Activated CD8-positive, alpha-beta T cell treated with anti-CD3 and anti-CD28 coated beads, Interleukin-2, amount 10 ng/mL, durations not matched to agents 7 days and 5 days (primary cell): ENCODE measurements around the gene TBCD. TPM values are rescaled to one million over a fixed set of nuclear protein-coding genes. Genes with fewer than 3 reads are reported as not detected.

Experiments
- ATAC-seq: fragments of 150-1000 bp; cut with Tn5 transposase; one replicate; pipeline ENCODE4 v1.10.0; 2021; ENCODE audit warnings: moderate library complexity
- CTCF ChIA-PET: fragments of 350-600 bp; sonication (Branson Sonifier 250); formaldehyde crosslinking; loops from one replicate; lab custom pipeline; 2021; ENCODE audit warnings: antibody characterized with exemption; lab: Charles Lee
- POLR2A ChIA-PET: fragments of 350-600 bp; sonication (Branson Sonifier 250); formaldehyde crosslinking; loops from one replicate; lab custom pipeline; 2021; ENCODE audit warnings: antibody characterized with exemption; lab: Charles Lee
- DNase-seq: peaks from one replicate; pipeline ENCODE4 v3.0.0-alpha.2; 2020
- H3K27ac Mint-ChIP-seq: one replicate; pipeline ENCODE4 v1.8.0; 2021; ENCODE audit warnings: mild to moderate bottlenecking, mixed read lengths
- H3K27me3 Mint-ChIP-seq: one replicate; pipeline ENCODE4 v1.8.0; 2021; ENCODE audit warnings: low read depth, mixed read lengths
- H3K36me3 Mint-ChIP-seq: one replicate; pipeline ENCODE4 v1.8.0; 2021; ENCODE audit warnings: low read depth, mixed read lengths
- H3K4me1 Mint-ChIP-seq: one replicate; pipeline ENCODE4 v1.8.0; 2021; ENCODE audit warnings: low read depth, mixed read lengths
- H3K4me3 Mint-ChIP-seq: one replicate; pipeline ENCODE4 v1.8.0; 2021; ENCODE audit warnings: mild to moderate bottlenecking, mixed read lengths
- H3K9me3 Mint-ChIP-seq: one replicate; pipeline ENCODE4 v1.8.0; 2022; ENCODE audit warnings: mixed read lengths; ENCODE audit not compliant: insufficient read depth
- total RNA-seq, 2 experiments: library from RNA; stranded (reverse); gene quantifications; one replicate each; pipeline ENCODE4 v1.2.3, GENCODE V29; 2021

Gene TBCD
- total RNA-seq, 2 experiments from 2014 or later = 112 to 122 TPM

DNA sequence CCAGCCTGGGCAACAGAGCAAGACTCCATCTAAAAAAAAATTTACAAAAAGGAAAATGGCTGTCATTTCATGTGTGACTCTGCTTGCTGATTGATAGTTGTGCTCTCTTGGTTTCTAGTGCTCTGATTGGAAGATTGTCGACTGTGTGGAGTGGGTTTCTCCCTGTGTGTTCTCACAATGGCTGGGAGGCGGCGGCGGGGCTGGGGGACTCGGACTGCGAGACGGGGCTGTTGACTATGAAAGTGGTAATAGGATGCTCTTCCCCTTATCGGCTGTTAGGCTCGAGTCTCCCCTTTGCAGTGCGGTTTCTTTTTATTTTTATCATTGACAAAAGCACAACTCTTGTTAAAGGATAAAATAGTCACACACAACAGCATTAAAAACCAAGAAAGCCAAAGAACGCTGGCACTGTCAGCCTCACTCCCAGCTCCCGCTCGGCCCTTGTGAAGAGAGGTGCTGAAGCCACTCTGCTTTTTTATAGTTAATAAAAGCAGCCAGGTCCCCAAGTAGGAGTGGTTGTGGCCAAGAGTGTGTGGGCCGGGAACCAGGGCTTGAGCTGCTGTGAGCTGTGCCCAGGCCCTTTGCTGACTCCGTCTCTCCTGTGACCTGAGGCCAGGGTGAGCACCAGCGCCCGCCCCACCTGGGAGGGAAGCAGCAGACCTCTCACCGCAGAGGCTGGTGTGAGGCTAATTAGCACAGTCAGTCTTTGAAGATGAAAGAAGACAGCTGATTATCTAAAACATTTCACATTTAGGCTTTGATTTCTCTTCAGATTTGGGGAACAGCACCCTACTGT, 36.5 kb downstream of the TBCD start:
- Mint-ChIP-seq H3K36me3 (no peaks in the 10 kb centered on the region), H3K27ac (no peak overlapping the region), H3K9me3 (no peaks in the 10 kb centered on the region), H3K4me1 (no peaks in the 10 kb centered on the region), H3K27me3 (no peaks in the 10 kb centered on the region), H3K4me3 (no peak overlapping the region)
- DNase-seq (no peak), ATAC-seq (no peak)
- ChIA-PET CTCF (no interaction called here), POLR2A (no interaction called here)

DNA sequence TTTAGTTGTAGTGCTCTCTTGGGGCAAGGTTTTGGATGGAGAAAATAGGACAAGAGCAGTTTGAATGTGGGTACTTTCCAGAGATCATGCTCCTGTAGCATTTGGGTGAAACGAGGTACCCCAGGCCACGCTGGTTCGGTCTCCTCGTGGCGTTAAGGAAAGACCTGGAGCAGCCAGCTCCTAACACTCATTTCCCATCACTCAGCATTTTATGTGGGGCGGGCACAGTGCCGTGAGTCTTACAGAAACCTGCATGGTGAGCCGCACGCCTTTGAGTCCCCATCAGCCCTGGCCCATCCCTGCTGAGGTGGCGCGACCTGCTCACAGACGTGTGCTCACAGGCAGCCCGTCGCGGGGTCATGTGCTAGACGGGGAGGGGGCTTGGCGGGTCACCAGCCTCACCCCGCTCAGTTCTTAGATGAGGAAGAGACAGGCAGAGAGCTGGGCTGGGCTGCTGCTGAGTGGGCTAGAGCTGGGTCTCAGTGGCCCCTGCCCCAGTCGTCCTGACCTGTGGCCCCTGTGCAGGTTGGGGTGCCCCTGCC, 37.3 kb downstream of the TBCD start:
- Mint-ChIP-seq H3K27me3 (no peaks in the 10 kb centered on the region), H3K36me3 (no peaks in the 10 kb centered on the region), H3K9me3 (no peaks in the 10 kb centered on the region), H3K27ac (no peak overlapping the region), H3K4me1 (no peaks in the 10 kb centered on the region), H3K4me3 (no peak overlapping the region)
- ChIA-PET POLR2A (interaction anchor here (1.0 kb wide), 1 partner anchor 411 kb away, joined by 3 read pairs; no protein-coding TSS in a partner anchor), CTCF (no interaction called here)
- DNase-seq (no peak), ATAC-seq (no peak)

DNA sequence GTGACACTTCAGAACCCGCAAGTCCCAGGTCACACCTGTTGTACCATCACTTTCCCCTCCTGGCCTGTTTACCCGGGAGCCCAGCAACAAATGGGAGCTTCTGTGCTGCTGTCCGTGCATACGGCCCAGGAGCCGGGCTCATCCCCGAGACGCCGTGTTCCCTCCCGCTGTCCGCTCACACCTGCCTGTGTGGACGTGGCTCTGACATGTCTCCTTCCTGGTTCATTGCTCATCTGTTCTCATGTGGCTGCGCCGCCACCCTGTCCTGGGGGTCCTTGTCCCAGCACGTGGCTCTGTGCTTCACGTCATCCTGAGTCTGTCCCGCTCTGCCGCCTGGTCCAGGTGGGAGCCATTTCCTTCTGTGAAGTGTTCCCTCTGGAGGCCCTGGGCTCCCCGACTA, 37.9 kb downstream of the TBCD start:
- H3K27me3 Mint-ChIP-seq = no peaks in the 10 kb centered on the region
- no peaks in the 10 kb centered on the region for H3K9me3 Mint-ChIP-seq
- no peak overlapping the region for H3K4me3 Mint-ChIP-seq
- no peak for DNase-seq
- no peak overlapping the region for H3K27ac Mint-ChIP-seq
- H3K4me1 Mint-ChIP-seq = no peaks in the 10 kb centered on the region
- no peak for ATAC-seq
- no peaks in the 10 kb centered on the region for H3K36me3 Mint-ChIP-seq
- ChIA-PET CTCF (no interaction called here), POLR2A (interaction anchor here (1.0 kb wide), 1 partner anchor 411 kb away, joined by 3 read pairs; no protein-coding TSS in a partner anchor)

DNA sequence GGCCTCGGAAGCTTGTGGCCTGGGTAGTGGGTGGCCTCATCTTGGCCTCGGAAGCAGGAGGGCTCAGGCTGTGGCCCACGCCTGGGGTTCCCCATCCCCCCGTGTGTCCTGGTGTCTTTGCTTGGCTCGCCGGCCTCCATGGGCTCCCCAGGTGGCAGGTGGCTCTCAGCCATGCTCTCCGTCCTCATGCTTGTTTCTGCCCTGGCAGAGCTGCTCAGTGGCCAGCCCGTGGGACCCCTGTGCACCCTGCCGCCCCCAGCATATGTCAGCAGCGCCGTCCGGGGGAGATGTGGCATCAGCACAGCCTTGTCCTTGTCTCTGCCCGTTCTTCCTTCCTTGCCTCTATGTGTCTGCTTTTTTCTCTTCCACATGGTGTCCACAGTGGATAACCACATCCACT, 38.5 kb downstream of the TBCD start:
- Mint-ChIP-seq H3K27ac (peak overlapping the region; percentile 43), H3K27me3 (no peaks in the 10 kb centered on the region)

DNA sequence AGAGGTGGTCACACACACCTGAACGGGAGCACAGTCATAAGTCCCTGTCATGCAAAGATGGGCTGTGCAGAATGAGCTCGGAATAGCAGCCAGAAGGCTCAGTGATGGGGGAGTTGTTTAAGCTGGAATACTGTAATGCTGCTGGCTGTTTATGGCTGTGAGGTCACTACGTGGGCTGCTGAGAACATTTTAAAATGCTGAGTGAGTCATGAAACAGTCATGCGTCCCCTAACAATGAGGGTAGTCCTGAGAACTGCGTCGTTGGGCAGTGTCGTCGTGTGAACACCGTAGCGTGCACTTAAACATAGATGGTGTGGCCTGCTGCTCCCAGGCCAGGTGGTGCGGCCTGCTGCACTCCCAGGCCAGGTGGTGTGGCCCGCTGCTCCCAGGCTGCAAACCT, 39.7 kb downstream of the TBCD start:
- no peaks in the 10 kb centered on the region for H3K36me3 Mint-ChIP-seq
- no peaks in the 10 kb centered on the region for H3K27me3 Mint-ChIP-seq
- no peaks in the 10 kb centered on the region for H3K9me3 Mint-ChIP-seq
- no peak overlapping the region for H3K27ac Mint-ChIP-seq
- DNase-seq (no peak), ATAC-seq (no peak)
- H3K4me3 Mint-ChIP-seq = no peak overlapping the region
- H3K4me1 Mint-ChIP-seq = no peaks in the 10 kb centered on the region
- ChIA-PET POLR2A (no interaction called here), CTCF (interaction anchor here (0.7 kb wide), 1 partner anchor 47 kb away, joined by 3 read pairs; no protein-coding TSS in a partner anchor)

More for the DNA sequence above, 38.5 kb downstream of the TBCD start:
- H3K4me1 Mint-ChIP-seq = no peaks in the 10 kb centered on the region
- H3K9me3 Mint-ChIP-seq = no peaks in the 10 kb centered on the region
- no peak for DNase-seq
- ChIA-PET POLR2A (no interaction called here), CTCF (no interaction called here)
- no peaks in the 10 kb centered on the region for H3K36me3 Mint-ChIP-seq
- no peak overlapping the region for H3K4me3 Mint-ChIP-seq
- no peak for ATAC-seq

DNA sequence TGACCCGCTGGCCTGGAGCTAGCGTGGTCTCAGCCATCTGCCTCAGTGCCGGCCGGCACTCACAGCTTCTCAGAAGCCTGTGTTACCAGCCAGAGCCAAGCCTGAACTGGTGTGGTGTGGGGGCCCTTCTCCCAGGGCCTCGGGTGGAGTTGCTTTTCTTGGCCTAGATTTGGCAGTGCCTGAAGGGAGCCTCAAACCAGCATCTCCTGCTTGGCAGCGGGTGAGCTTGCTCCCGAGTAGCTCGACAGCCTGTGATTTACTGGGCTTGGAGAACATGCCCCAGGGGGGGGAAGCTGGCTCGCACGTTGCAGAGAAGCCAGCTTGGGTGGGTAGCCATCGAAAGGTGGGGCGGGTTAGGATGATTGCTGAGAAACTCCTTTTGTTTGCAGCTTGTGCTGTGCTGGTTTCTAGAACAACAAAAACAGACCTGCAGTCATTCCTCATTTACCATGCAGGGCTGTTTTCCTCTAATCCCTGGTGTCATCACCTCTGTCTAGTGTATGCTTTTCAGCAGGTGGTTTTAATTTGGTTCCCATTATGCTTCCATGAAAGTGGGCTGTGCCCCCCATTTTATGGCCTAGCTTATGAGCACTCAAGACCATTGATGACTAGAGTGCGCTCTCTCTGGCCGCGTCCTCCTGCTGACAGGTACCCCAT, 42.2 kb downstream of the TBCD start:
- Mint-ChIP-seq H3K36me3 (peaks cover 2% of the 10 kb centered on the region), H3K27ac (no peak overlapping the region), H3K4me1 (no peaks in the 10 kb centered on the region), H3K4me3 (no peak overlapping the region), H3K9me3 (no peaks in the 10 kb centered on the region), H3K27me3 (no peaks in the 10 kb centered on the region)
- CTCF ChIA-PET = no interaction called here
- DNase-seq (no peak), ATAC-seq (no peak)
- POLR2A ChIA-PET = no interaction called here

DNA sequence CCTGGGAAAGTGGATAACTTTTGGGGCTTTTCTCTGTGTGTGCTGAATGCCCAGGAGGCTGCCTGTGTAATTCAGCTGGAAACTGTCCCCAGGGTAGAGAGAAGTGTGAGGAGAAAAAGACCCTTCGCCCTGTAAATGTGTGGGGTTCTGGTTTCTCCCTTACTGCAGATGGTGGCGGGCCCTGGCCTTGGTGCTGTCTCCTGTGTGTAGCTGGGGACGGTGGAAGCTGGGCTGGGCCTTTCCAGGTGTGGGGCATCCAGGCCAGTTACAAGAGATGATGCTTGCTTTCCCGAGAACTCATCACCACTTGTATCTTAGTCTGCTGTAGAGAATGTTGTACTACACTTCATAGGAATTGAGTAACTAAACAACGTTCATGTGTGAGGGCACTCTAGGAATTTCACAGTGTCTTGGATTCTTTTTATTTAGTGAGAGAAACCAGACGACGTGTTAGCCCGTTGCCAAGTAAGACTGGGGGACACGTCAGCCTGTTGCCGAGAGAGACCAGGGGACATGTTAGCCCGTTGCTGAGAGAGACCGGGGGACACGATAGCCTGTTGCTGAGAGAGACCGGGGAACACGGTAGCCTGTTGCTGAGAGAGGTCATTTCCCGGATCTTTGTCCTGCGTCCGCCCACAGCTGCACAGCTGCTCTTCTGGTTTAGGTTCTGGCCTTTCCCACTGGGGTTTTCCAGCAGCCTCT, 43.1 kb downstream of the TBCD start:
- peaks cover 5% of the 10 kb centered on the region for H3K36me3 Mint-ChIP-seq
- no peak overlapping the region for H3K4me3 Mint-ChIP-seq
- ATAC-seq (no peak), DNase-seq (no peak)
- H3K9me3 Mint-ChIP-seq = no peaks in the 10 kb centered on the region
- POLR2A ChIA-PET = no interaction called here
- no peaks in the 10 kb centered on the region for H3K27me3 Mint-ChIP-seq
- CTCF ChIA-PET = no interaction called here
- H3K27ac Mint-ChIP-seq = no peak overlapping the region
- no peaks in the 10 kb centered on the region for H3K4me1 Mint-ChIP-seq

DNA sequence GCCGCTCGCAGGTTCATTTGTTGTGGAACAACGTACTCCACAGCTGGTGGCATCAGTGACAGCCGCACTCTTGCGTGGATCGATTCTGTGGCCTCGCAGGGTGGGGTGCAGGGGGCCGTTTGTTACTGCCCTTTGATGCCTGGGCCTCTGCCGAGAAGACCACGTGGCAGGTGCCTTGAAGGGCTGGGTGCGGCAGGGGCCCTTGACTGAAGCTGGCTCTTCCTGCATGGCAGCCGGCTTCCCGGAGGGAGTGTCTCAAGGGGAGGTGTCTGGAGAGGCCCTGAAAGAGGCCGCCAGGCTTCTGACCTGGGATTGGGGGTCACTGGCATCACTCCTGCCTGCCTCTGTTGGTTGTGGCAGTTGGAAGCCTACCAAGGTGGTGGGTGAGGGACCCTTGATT, 43.8 kb downstream of the TBCD start:
- Mint-ChIP-seq H3K27ac (no peak overlapping the region), H3K4me3 (no peak overlapping the region), H3K36me3 (peaks cover 12% of the 10 kb centered on the region), H3K27me3 (no peaks in the 10 kb centered on the region), H3K4me1 (no peaks in the 10 kb centered on the region), H3K9me3 (no peaks in the 10 kb centered on the region)
- no peak for ATAC-seq
- ChIA-PET CTCF (no interaction called here), POLR2A (no interaction called here)
- DNase-seq = no peak

DNA sequence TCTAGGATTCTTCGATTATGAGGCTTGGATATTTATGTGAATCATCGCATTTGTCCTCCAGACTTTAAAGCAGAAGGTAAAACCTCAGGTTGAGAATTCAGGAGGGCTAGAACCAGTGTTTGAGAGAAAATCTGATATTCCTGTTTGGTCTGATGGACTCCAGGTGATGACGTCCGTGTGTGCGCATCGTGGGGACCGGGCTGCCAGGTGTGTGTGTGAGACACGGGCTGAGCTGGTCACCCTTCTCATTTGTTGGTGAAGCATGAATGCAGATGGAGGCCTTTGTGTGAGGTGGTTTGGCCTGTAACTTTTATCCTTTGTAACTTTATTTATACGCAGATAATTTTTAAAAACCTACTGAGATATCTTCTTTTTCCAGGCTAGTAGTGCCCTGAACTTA, 45.2 kb downstream of the TBCD start:
- peaks cover 23% of the 10 kb centered on the region for H3K36me3 Mint-ChIP-seq
- H3K4me1 Mint-ChIP-seq = peaks cover 3% of the 10 kb centered on the region
- DNase-seq (no peak), ATAC-seq (no peak)
- no peaks in the 10 kb centered on the region for H3K27me3 Mint-ChIP-seq
- POLR2A ChIA-PET = no interaction called here
- CTCF ChIA-PET = no interaction called here
- H3K9me3 Mint-ChIP-seq = peaks cover 3% of the 10 kb centered on the region
- H3K4me3 Mint-ChIP-seq = no peak overlapping the region
- no peak overlapping the region for H3K27ac Mint-ChIP-seq

DNA sequence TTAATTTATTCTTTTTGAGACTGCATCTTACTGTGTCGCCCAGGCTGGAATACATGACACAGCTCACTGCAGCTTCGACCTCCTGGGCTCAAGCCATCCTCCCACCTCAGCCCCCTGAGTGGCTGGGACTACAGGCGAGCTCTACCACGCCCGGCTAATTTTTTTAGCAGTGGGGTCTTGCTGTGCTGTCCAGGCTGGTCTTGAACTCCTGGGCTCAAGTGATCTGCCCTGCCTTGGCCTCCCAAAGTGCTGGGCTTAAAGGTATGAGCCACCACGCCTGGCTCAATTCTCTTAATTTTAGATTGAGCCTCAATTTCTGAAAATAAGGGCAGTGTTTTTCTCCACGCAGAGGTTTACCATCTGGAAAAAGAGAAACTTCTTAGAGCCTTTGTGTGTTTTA, 46.9 kb downstream of the TBCD start:
- POLR2A ChIA-PET = interaction anchor here (0.6 kb wide), 1 partner anchor 344 kb away, joined by 3 read pairs; no protein-coding TSS in a partner anchor
- H3K9me3 Mint-ChIP-seq = peaks cover 3% of the 10 kb centered on the region
- H3K36me3 Mint-ChIP-seq = peaks cover 24% of the 10 kb centered on the region
- CTCF ChIA-PET = no interaction called here
- no peaks in the 10 kb centered on the region for H3K27me3 Mint-ChIP-seq
- ATAC-seq (no peak), DNase-seq (no peak)
- no peak overlapping the region for H3K27ac Mint-ChIP-seq
- H3K4me1 Mint-ChIP-seq = peaks cover 3% of the 10 kb centered on the region
- H3K4me3 Mint-ChIP-seq = no peak overlapping the region

DNA sequence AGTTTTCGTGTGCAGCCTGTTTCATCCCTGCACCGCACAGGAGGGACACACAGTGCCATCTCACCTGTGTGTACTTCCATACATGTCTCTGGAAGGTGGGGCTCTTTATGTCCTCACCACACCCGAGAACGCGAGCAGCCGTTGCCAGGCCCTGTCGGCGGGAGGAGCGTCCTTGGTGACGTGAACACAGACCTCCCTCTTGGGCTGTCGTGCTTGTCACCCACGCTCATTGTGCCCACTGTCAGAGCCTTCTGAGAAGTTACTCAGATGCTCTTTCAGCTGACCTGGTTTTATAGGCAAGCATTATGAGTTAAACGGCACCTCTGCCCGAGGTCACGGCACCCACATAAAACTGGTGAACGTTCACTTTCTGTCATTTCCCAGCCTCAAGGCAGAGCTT, 47.7 kb downstream of the TBCD start:
- ATAC-seq (no peak), DNase-seq (no peak)
- Mint-ChIP-seq H3K36me3 (peaks cover 24% of the 10 kb centered on the region), H3K9me3 (peaks cover 3% of the 10 kb centered on the region), H3K4me3 (no peak overlapping the region), H3K4me1 (peaks cover 3% of the 10 kb centered on the region), H3K27me3 (no peaks in the 10 kb centered on the region), H3K27ac (no peak overlapping the region)
- POLR2A ChIA-PET = no interaction called here
- CTCF ChIA-PET = interaction anchor here (0.9 kb wide), 1 partner anchor 18 kb away, joined by 3 read pairs; no protein-coding TSS in a partner anchor
